ENCODE data around the gene SPTBN4.

- TF ChIP-seq CTCF (IDR thresholded peaks at IDR 0.05) (no peak), POLR2AphosphoS5 (IDR thresholded peaks at IDR 0.05) (no peak), EP300 (IDR thresholded peaks at IDR 0.05) (no peak)
These were observed 42.9 kb upstream of the SPTBN4 start for GRCh38 chr19:40423938-40424337.

Measured in gastroesophageal sphincter (tissue), 3 donors.